Hepatocyte (in vitro differentiated cells): ENCODE results near the gene GPR180. TPM values are rescaled to one million over a fixed set of nuclear protein-coding genes. Genes with fewer than 3 reads are reported as not detected.

Source experiments
- DNase-seq: peaks from one replicate; pipeline ENCODE4 v3.0.0-alpha.2; 2016; ENCODE audit warnings: low spot score
- H2AFZ ChIP-seq: fragments of 200-600 bp; sonication (generic); 2 replicates; pipeline ENCODE4 v1.6.0; 2016; ENCODE audit warnings: antibody characterized with exemption, mild to moderate bottlenecking
- H3K27ac ChIP-seq: fragments of 200-600 bp; sonication (generic); 2 replicates; pipeline ENCODE4 v1.5.1; 2016; ENCODE audit warnings: mild to moderate bottlenecking
- H3K27me3 ChIP-seq: fragments of 200-600 bp; sonication (generic); 2 replicates; pipeline ENCODE4 v1.6.1; 2016
- H3K36me3 ChIP-seq: fragments of 200-600 bp; sonication (generic); replicated peaks from 2 replicates; pipeline ENCODE4 v1.5.1; 2016; ENCODE audit warnings: low read depth; ENCODE audit not compliant: insufficient read depth
- H3K4me1 ChIP-seq: fragments of 200-600 bp; sonication (generic); 2 replicates; pipeline ENCODE4 v1.5.1; 2016; ENCODE audit warnings: mild to moderate bottlenecking, moderate library complexity; ENCODE audit not compliant: insufficient read depth
- H3K4me2 ChIP-seq: fragments of 200-600 bp; sonication (generic); 2 replicates; pipeline ENCODE4 v1.6.0; 2016
- H3K4me3 ChIP-seq: fragments of 200-600 bp; sonication (generic); 2 replicates; pipeline ENCODE4 v1.5.1; 2016; ENCODE audit warnings: mild to moderate bottlenecking
- H3K79me2 ChIP-seq: fragments of 200-600 bp; sonication (generic); 2 replicates; pipeline ENCODE4 v1.6.0; 2017; ENCODE audit warnings: mild to moderate bottlenecking
- H3K9me2 ChIP-seq: fragments of 200-600 bp; sonication (generic); replicated peaks from 2 replicates; pipeline ENCODE4 v1.6.0; 2017; ENCODE audit warnings: mild to moderate bottlenecking; ENCODE audit not compliant: insufficient read depth
- H3K9me3 ChIP-seq: fragments of 200-600 bp; sonication (generic); 2 replicates; pipeline ENCODE4 v1.5.1; 2016; ENCODE audit warnings: low read depth, mild to moderate bottlenecking
- H4K20me1 ChIP-seq: fragments of 200-600 bp; sonication (generic); 2 replicates; pipeline ENCODE4 v1.6.0; 2016; ENCODE audit warnings: mild to moderate bottlenecking; ENCODE audit not compliant: insufficient read depth, poor library complexity, severe bottlenecking
- CTCF ChIP-seq: fragments of 200-600 bp; sonication (generic); IDR thresholded peaks from 2 replicates; pipeline ENCODE4 v1.5.1; 2016; ENCODE audit warnings: antibody characterized with exemption, mild to moderate bottlenecking; ENCODE audit not compliant: poor library complexity
- EZH2 ChIP-seq: fragments of 200-600 bp; sonication (generic); IDR thresholded peaks from 2 replicates; pipeline ENCODE4 v1.6.1; 2016; ENCODE audit warnings: antibody characterized with exemption, mild to moderate bottlenecking, borderline replicate concordance
- EZH2phosphoT487 ChIP-seq: fragments of 200-600 bp; sonication (generic); IDR thresholded peaks from one replicate; pipeline ENCODE4 v1.6.1; 2018; ENCODE audit warnings: antibody characterized with exemption, mild to moderate bottlenecking, low read depth, moderate library complexity; ENCODE audit not compliant: unreplicated experiment, severe bottlenecking
- WGBS: methylation state at CpG from one replicate; pipeline ENCODE4 v1.1.6; 2016; ENCODE audit warnings: low lambda C conversion rate; ENCODE audit errors: missing lambda C conversion rate; 5-methylcytosine and 5-hydroxymethylcytosine counted together
- polyA plus RNA-seq: library from polyadenylated mRNA; unstranded; fragments of >200 nt; fragmentation: Nextera tagmentation; extraction: Ambion mirVana; gene quantifications from 2 replicates; pipeline ENCODE4 v1.2.1, GENCODE V29; 2016
- total RNA-seq: library from RNA; depleted of rRNA; stranded (reverse); fragments of >200 nt; gene quantifications from 2 replicates; pipeline ENCODE4 v1.2.3, GENCODE V29; 2014

Gene GPR180
- total and polyA plus RNA-seq, 2 experiments from 2014 or later, result 5.6 to 12.9 TPM

GRCh38 chr13:94599877-94600276 is 1.8 kb upstream of the GPR180 start:
- H3K4me3 ChIP-seq, result no peak overlapping the region
- H3K4me2 ChIP-seq, result no peak overlapping the region
- H3K9me2 ChIP-seq, result no peaks in the 10 kb centered on the region
- no peak for DNase-seq
- H3K4me1 ChIP-seq, result peaks cover 10% of the 10 kb centered on the region
- WGBS, result 87% methylated on average over 3 of the region's 3 CpGs
- H3K27ac ChIP-seq, result peak overlapping the region; percentile 24
- no peaks in the 10 kb centered on the region for H3K9me3 ChIP-seq
- H3K79me2 ChIP-seq, result peaks cover 35% of the 10 kb centered on the region
- H3K27me3 ChIP-seq, result no peaks in the 10 kb centered on the region
- no peak overlapping the region for H2AFZ ChIP-seq
- no peak for TF ChIP-seq CTCF
- H4K20me1 ChIP-seq, result no peaks in the 10 kb centered on the region
- H3K36me3 ChIP-seq, result no peaks in the 10 kb centered on the region

- H3K27ac ChIP-seq, result peak overlapping the region; percentile 73
- H3K9me3 ChIP-seq, result no peaks in the 10 kb centered on the region
- DNase-seq, result no peak
- H3K9me2 ChIP-seq, result no peaks in the 10 kb centered on the region
- H2AFZ ChIP-seq, result peak overlapping the region; percentile 79
- peaks cover 7% of the 10 kb centered on the region for H3K4me1 ChIP-seq
- WGBS, result 39% methylated on average over 1 of the region's 1 CpG
- H4K20me1 ChIP-seq, result no peaks in the 10 kb centered on the region
- no peaks in the 10 kb centered on the region for H3K36me3 ChIP-seq
- H3K79me2 ChIP-seq, result peaks cover 38% of the 10 kb centered on the region
- peak overlapping the region; percentile 78 for H3K4me2 ChIP-seq
- H3K4me3 ChIP-seq, result peak overlapping the region; percentile 84
- H3K27me3 ChIP-seq, result no peaks in the 10 kb centered on the region
- TF ChIP-seq EZH2 (no peak), EZH2phosphoT487 (no peak)
Measured at GRCh38 chr13:94602467-94602866, 810 bp downstream of the GPR180 start.

GRCh38 chr13:94607056-94607455 is 5.4 kb downstream of the GPR180 start:
- Histone ChIP-seq H3K4me1 (peaks cover 7% of the 10 kb centered on the region), H4K20me1 (no peaks in the 10 kb centered on the region), H3K27me3 (no peaks in the 10 kb centered on the region), H3K4me3 (no peak overlapping the region), H3K4me2 (no peak overlapping the region), H3K79me2 (peaks cover 43% of the 10 kb centered on the region), H3K27ac (no peak overlapping the region), H3K9me3 (no peaks in the 10 kb centered on the region), H3K9me2 (no peaks in the 10 kb centered on the region), H3K36me3 (no peaks in the 10 kb centered on the region), H2AFZ (no peak overlapping the region)
- 91% methylated on average over 4 of the region's 4 CpGs for WGBS
- no peak for DNase-seq
- TF ChIP-seq EZH2 (no peak), CTCF (no peak), EZH2phosphoT487 (no peak)

GRCh38 chr13:94607939-94608338 is 6.3 kb downstream of the GPR180 start:
- TF ChIP-seq EZH2 (no peak), EZH2phosphoT487 (no peak), CTCF (no peak)
- Histone ChIP-seq H3K9me2 (no peaks in the 10 kb centered on the region), H3K9me3 (no peaks in the 10 kb centered on the region), H3K27me3 (no peaks in the 10 kb centered on the region), H3K4me1 (peaks cover 3% of the 10 kb centered on the region), H3K4me3 (no peak overlapping the region), H3K79me2 (peaks cover 34% of the 10 kb centered on the region), H4K20me1 (no peaks in the 10 kb centered on the region), H2AFZ (no peak overlapping the region), H3K4me2 (no peak overlapping the region), H3K27ac (no peak overlapping the region), H3K36me3 (no peaks in the 10 kb centered on the region)
- DNase-seq, result no peak
- WGBS, result 85% methylated on average over 3 of the region's 3 CpGs
